Measurements from ENCODE around the gene SCD5.

Gene SCD5

GRCh38 chr4:82593411-82593810 lies 205.2 kb downstream of the SCD5 start:
- no peak for TF ChIP-seq CTCF (conservative IDR thresholded peaks at IDR 0.05)

DNA sequence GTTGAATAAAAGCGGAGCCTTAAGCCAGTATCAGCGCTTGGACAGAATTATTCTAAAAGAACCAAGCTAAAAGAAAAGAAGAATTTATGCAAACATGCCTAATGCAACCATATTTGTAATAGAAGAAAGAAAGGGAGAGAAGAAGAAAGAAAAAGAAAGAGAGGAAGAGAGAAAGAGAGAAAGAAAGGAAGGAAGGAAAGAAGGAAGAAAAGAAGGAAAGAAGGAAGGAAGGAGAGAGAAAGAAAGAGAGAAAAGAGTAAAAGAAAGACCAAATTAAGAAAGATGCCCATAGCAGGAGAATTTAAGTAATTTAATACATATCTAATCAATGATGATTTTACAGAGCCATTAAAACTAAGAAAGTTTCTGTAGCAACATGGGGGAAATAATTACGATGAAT lies 206.0 kb downstream of the SCD5 start:
- no peak for TF ChIP-seq CTCF (conservative IDR thresholded peaks at IDR 0.05)
- no peak overlapping the region for H3K27ac ChIP-seq

More at GRCh38 chr4:82593411-82593810, 205.2 kb downstream of the SCD5 start:
- H3K27ac ChIP-seq = no peak overlapping the region

DNA sequence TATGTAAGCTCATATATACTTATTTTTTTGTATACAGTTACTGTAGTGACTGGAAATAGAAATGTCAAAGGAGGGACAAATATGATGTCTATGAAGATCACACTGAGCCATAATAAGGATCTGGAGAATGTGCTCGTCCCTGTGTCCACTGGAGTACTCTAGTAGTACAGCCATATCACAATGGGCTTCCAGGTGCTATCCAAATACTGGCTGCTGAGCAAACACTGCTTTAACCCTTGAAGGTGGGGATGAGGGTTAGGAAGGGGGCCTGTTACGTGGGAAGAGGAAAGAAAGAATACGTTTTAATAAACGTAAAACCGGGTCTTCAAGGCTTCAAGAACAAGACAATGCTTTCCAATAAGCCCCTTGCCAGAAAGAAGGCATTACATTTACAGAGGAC lies 207.0 kb downstream of the SCD5 start:
- no peak overlapping the region for H3K27ac ChIP-seq
- no peak for TF ChIP-seq CTCF (conservative IDR thresholded peaks at IDR 0.05)

GRCh38 chr4:82589756-82590155 lies 208.8 kb downstream of the SCD5 start:
- TF ChIP-seq CTCF (conservative IDR thresholded peaks at IDR 0.05) = no peak
- no peak overlapping the region for H3K27ac ChIP-seq

DNA sequence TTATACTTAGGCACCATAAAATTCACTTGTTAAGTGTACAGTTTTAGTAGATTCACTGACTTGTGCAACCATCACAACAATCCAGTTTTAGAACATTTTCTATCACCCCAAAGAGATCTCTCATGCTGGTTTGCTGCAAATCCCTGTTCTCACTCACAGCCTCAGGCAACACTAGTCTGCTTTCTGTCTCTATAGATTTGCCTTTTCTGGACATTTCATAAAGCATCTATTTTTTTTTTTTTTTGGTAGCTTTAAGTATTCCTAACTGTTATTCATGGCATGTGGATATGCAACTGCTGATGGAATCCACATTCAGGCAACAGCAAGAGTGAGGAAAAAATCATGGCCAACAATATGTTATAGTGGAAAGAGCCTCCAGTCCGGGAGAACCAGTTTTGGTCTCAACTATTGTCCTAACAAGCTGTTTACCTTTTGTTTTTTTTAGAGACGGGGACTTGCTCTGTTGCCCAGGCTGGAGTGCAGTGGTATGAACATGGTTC lies 209.8 kb downstream of the SCD5 start:
- no peak overlapping the region for H3K27ac ChIP-seq
- TF ChIP-seq CTCF (conservative IDR thresholded peaks at IDR 0.05) = no peak

DNA sequence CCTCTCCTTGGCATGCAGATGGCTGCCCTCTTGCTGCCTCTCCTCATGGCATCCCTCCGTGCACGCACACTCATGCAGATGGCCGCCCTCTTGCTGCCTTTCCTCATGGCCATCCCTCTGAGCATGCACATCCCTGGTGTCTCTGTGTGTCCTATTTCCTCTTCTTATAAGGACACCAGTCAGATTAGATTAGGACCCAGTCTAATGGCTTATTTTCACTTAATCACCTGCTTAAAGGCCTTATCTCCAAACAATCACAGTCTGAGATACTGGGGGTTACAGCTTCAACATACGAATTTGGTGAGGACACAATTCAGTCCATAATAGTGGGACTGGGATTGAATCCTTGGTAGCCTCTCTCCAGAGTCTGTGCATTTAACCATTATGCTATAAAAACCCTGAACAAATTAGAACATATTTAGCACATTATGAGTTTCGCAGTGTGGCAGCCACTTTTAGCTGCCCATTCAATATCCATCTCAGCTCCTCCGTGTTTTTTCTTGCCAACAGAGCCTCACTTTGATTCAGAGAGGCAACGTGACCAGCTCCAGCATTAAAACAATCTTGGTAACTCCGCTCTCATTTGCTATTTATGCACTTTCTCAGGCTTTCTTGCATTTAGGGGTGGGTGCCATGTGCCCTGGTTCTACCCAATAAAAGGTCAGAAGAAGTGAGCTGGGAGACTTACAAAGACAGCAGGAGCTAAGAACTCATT lies 210.6 kb downstream of the SCD5 start:
- H3K27ac ChIP-seq = no peak overlapping the region
- no peak for TF ChIP-seq CTCF (conservative IDR thresholded peaks at IDR 0.05)

- no peak for TF ChIP-seq CTCF (conservative IDR thresholded peaks at IDR 0.05)
- no peak overlapping the region for H3K27ac ChIP-seq
Observed at GRCh38 chr4:82585690-82586435, 212.7 kb downstream of the SCD5 start.

All from VCaP (cell line).